Measurements from ENCODE around the gene TMEM95.
A peak's percentile ranks its signal among the peaks of the same experiment; 100 is the strongest.

The TMEM95 gene, protein sequence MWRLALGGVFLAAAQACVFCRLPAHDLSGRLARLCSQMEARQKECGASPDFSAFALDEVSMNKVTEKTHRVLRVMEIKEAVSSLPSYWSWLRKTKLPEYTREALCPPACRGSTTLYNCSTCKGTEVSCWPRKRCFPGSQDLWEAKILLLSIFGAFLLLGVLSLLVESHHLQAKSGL

DNA sequence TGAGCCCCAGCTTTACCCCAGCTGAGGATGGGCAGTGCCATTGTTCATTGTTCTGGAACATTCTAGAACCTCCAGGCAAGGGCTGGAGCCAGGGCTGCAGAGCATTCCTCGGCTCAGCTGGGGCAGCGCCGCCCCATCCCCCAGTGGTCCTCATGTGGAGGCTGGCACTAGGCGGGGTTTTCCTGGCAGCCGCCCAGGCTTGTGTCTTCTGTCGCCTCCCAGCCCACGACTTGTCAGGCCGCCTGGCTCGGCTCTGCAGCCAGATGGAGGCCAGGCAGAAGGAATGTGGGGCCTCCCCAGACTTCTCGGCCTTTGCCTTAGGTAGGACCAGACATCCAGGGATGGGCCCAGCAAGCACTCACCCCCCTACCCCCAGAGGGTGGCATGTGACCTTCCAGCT lies at the start of gene TMEM95:
Gene TMEM95 (plus strand): TSS at position 104 of the 400 bp plus-strand sequence. CDS start 49 bp downstream, at position 153.
- no peak for DNase-seq (ENCODE audit: low read depth)
- TF ChIP-seq, protein P1, sequence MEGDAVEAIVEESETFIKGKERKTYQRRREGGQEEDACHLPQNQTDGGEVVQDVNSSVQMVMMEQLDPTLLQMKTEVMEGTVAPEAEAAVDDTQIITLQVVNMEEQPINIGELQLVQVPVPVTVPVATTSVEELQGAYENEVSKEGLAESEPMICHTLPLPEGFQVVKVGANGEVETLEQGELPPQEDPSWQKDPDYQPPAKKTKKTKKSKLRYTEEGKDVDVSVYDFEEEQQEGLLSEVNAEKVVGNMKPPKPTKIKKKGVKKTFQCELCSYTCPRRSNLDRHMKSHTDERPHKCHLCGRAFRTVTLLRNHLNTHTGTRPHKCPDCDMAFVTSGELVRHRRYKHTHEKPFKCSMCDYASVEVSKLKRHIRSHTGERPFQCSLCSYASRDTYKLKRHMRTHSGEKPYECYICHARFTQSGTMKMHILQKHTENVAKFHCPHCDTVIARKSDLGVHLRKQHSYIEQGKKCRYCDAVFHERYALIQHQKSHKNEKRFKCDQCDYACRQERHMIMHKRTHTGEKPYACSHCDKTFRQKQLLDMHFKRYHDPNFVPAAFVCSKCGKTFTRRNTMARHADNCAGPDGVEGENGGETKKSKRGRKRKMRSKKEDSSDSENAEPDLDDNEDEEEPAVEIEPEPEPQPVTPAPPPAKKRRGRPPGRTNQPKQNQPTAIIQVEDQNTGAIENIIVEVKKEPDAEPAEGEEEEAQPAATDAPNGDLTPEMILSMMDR (IDR thresholded peaks at IDR 0.05; ENCODE audit: low read length, missing control alignments) = no peak
- no peak within 1 kb of the TSS for H3K4me3 ChIP-seq (replicated peaks; ENCODE audit: low read depth, low read length)

DNA sequence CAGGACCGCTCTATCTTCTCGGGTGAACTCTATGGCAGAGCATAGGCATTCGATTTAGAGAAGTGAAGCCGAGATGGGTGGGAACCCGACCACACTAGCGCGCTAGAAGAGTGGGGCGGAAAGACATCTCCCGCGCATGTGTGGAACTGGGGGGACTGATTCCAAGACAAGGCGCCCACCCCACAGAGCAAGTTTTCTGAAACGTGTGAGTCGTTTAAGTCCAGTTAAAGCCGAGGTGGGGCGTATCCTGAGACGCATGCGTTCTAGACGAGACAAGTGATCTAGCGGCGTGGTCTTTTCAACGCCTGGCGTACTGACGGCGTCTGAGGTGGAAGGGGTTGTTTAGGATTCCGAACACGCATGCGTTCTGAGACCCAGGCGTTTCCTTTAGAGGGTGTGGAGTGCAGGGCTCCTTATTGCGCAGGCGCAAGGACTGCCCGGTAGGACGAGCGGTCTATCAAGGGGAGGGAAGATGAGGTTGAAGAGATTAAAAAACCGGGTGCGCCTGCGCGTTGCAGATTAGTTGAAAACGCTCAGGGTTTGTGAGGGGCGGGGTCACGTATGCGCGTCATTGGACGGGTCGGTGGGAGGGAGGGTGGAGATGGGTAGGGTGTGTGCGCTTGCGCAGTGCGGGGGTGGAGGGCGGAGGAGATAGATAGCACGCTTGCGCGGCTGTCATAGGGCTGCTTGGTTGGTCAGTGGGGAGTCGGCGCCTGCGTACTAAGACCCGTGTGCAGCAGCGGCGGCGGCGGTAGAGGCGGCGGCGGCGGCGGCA lies 47.9 kb upstream of the TMEM95 start, which contains the start of gene EIF5A:
Gene EIF5A (plus strand): TSS at position 718 of the 775 bp plus-strand sequence. CDS start 2,008 bp downstream, outside the sequence.
- peak; percentile 100 for DNase-seq (ENCODE audit: low read depth)
- TF ChIP-seq, protein P1 (IDR thresholded peaks at IDR 0.05; ENCODE audit: low read length, missing control alignments) = no peak
- H3K4me3 ChIP-seq (replicated peaks; ENCODE audit: low read depth, low read length) = peak within 1 kb of the TSS; percentile 97

DNA sequence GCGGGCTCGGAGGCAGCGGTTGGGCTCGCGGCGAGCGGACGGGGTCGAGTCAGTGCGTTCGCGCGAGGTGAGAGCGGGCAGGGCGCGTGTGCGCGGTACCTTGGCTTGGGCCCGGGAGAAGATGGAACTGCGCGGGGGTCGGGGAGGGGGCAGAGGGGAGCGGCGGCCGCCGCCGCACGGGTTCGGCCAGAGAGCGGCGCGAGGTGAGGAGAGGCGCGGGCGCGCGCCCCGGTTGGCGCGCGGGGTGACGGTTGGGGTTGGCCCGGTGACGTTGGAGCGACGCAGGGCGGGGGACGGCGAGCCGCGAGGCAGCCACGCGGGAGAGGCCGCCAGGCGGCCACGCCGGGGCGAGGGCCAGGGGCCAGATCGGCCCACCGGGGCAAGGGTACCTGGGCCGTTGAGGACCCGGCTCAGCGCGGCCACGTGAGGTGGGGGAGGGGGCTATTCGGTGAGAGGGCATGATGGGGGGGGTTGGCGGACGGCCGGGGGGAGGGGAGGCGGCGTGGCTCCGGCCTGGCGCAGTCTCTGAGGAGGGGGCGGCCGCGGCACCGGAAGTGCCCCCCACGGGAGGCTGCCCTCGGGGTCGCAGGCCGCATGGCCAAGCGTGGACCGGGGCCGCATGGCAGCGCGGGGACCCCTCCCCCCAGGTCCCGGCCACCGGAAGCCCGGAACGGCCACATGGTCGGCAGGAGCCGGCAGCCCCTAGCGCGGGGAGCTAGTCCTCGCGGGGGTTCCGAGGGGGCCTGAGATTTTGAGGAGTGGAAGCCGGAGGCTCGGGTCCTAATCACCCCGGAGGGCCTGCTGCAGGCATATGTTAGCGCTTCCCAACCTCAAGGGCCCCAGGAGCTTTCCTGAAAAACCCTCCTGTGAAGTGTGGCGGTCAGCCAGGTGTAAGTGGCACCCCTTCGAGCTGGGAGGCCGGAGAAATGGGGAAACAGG lies 47.0 kb upstream of the TMEM95 start:
- peak; percentile 35 for DNase-seq (ENCODE audit: low read depth)
- H3K4me3 ChIP-seq (replicated peaks; ENCODE audit: low read depth, low read length) = peak overlapping the region; percentile 97
- TF ChIP-seq, protein P1 (IDR thresholded peaks at IDR 0.05; ENCODE audit: low read length, missing control alignments) = no peak

DNA sequence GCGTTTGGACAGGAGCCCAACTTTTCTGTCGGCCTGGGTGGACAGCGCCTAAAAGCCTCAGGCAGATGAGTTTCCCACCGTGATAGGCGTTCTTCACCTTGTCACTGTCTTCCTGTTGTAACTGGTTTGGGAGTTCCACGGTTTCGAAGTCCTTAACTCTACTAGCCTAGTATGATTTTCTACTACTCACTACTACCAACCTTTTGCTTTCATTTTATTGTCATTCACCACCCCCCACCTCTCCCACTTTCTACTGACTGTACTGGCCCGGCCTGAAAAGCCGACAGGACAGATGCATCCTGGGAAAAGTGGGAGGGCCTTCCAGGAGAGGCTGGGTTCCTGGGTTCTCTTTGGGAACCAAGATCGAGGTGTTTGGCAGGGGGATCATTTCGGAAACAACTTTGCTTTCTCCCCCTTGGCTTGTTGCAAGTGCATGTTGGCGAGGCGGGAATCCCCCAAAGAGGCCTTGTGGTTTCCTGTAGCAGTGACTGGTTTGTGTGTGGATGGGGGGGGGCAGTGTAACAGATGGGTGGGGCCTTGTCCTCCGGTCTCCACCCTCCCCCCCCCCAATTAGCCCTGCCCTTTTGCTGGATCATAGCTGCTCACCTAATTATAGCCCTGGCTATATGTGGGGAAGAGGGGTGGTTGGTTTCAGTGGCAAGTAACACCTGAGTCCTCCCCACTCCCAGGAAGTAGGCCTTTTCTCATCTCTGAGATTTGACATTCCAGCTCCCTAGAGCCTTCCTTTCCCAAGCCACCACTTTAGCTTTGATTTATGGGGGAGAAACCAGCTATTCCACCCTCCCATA lies 46.1 kb upstream of the TMEM95 start:
- TF ChIP-seq, protein P1 (IDR thresholded peaks at IDR 0.05; ENCODE audit: low read length, missing control alignments) = no peak
- peak; percentile 79 for DNase-seq (ENCODE audit: low read depth)
- peak overlapping the region; percentile 97 for H3K4me3 ChIP-seq (replicated peaks; ENCODE audit: low read depth, low read length)

DNA sequence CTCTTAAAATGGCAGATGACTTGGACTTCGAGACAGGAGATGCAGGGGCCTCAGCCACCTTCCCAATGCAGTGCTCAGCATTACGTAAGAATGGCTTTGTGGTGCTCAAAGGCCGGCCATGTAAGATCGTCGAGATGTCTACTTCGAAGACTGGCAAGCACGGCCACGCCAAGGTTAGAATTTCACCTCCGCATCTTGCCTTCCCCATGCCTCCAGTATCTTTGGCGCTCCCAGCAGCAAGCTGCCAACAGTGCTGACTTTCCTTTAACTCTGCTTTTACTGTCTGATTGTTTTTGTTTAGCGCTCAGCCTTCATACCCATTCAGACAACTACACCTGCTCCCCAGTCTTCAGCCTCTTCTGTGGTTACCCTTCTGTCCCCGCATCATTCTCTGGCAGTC lies 45.3 kb upstream of the TMEM95 start:
- no peak for DNase-seq (ENCODE audit: low read depth)
- H3K4me3 ChIP-seq (replicated peaks; ENCODE audit: low read depth, low read length) = peak overlapping the region; percentile 97
- TF ChIP-seq, protein P1 (IDR thresholded peaks at IDR 0.05; ENCODE audit: low read length, missing control alignments) = no peak
